HG02885 (cell line): ENCODE data around the gene SLC29A2.

Experiments used
- ATAC-seq: cut with Tn5 transposase; IDR thresholded peaks from one replicate; pipeline ENCODE4 v1.9.1; 2021; ENCODE audit warnings: mild to moderate bottlenecking; ENCODE audit not compliant: unreplicated experiment, poor library complexity

SLC29A2 gene, protein sequence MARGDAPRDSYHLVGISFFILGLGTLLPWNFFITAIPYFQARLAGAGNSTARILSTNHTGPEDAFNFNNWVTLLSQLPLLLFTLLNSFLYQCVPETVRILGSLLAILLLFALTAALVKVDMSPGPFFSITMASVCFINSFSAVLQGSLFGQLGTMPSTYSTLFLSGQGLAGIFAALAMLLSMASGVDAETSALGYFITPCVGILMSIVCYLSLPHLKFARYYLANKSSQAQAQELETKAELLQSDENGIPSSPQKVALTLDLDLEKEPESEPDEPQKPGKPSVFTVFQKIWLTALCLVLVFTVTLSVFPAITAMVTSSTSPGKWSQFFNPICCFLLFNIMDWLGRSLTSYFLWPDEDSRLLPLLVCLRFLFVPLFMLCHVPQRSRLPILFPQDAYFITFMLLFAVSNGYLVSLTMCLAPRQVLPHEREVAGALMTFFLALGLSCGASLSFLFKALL

GRCh38 chr11:66371627-66372415 is at the start of gene SLC29A2:
Gene SLC29A2 (minus strand): TSS chr11:66371760. CDS start chr11:66371591, 169 bp downstream.
- peak; percentile 65 for ATAC-seq

DNA sequence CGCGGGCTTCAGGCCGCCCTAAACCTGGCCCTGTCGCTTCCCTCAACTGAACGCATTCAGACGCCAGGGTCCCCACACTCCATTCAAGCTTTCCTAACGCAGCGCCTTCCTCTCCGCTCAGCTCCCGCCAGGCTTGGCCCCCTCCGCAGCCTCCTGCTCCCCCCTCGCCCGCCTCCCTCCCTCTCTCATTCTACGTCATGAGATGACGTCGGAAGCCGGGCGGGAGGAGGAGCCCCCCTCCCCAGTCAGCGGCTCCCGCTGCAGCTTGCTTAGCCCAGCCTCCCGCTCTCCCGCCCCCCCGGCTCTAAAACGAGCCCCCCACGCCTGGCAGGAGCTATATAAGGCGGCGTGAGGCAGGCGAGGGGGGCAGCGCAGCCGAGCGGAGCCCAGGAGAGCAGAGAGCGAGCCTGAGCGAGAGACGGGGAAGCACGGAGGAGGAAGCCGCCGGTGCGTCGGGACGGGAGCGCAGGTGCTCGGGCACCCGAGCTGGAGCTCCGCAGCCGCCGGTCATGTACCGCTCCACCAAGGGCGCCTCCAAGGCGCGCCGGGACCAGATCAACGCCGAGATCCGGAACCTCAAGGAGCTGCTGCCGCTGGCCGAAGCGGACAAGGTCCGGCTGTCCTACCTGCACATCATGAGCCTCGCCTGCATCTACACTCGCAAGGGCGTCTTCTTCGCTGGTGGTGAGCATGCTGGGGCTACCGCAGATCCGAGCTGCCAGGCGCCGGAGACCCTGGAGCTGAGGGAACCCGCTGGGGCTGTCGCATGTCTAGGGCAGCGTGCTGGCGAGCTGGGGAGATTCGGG is 49.3 kb upstream of the SLC29A2 start, which contains the start of gene NPAS4:
NPAS4 (plus strand) TSS at position 365 of the 806 bp plus-strand sequence; CDS start at position 510, 145 bp downstream.
- ATAC-seq: no peak

DNA sequence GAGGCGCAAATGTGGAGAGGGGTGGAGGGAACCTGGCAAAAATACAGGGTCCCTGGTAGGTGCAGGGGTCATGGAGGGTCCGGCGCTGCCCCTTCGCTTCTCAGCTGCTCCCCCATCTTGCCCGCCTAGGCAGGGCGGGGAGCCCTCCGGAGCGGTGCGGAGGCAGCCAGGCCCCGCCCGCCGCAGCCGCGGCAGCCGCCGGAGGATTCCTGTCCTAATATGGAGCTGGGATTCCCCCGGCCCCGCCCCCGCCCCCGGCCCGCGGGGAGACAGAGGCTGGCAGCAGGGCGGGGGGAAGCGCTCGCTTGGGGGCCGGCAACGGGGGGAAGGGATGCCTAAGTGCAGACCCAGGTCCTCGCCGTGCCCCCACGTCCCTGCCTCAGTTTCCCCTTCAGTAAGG is 48.3 kb upstream of the SLC29A2 start:
- ATAC-seq: no peak

- ATAC-seq: no peak
These were observed 47.4 kb upstream of the SLC29A2 start for GRCh38 chr11:66418986-66419308.

DNA sequence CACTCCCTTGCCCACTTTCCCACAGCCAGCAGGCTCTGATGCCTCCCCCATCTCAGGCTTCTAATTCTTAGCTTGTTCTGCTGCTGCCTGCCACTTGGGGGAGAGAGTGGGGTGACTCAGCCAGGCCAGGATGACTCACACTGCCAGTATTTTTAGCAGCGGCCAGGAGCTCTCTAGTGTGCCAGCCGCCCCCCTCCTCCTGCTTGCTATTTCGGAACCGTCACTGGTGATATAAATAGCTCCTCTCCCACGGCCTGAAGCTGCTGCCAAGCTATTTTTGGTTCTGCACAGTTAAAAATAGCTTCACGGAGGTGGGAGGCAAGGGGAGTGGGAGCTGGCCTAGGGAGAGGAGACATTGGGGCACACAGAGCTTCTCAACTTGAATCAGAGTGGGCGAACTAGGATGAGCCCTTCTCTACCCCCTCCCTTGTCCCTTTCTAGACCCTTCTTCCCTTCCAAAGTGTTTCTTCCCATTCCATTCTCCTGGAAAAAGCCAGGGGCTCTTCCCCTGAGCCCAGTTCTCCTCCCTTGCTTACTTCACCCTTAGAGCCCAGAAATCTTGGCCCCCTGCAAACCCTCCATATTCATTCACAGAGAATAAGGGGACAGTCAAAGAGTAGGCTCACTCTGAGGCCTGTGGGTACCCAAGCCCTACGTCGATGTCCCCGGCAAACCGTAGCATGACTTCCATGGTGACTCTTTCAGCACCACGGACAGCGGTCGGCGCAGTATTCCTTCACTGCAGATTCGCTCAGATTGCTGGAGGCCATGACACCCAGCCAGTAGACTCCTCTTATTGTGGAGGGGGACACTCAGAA is 46.8 kb upstream of the SLC29A2 start:
- ATAC-seq: no peak

DNA sequence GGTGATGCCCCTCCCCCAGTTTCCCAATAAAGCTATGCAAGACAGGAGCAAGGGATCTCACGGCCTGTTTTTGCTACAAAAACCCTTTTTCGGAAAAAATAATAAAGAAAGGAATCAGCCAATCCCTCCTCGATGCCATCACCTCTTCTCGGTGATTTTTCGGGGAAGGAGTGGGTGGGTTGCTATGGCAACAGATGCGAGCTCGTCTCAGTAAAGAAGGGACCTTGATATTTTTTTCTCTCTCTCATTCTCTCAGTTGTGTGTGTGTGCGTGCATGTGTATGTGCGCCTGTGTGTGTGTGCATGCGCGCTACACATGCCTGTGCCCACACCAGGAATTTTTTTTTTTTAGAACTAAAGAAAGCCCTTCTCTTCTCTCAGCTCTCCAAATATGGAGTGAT is 45.4 kb upstream of the SLC29A2 start:
- ATAC-seq: no peak

GRCh38 chr11:66415423-66415822 is 43.9 kb upstream of the SLC29A2 start:
- ATAC-seq: no peak

DNA sequence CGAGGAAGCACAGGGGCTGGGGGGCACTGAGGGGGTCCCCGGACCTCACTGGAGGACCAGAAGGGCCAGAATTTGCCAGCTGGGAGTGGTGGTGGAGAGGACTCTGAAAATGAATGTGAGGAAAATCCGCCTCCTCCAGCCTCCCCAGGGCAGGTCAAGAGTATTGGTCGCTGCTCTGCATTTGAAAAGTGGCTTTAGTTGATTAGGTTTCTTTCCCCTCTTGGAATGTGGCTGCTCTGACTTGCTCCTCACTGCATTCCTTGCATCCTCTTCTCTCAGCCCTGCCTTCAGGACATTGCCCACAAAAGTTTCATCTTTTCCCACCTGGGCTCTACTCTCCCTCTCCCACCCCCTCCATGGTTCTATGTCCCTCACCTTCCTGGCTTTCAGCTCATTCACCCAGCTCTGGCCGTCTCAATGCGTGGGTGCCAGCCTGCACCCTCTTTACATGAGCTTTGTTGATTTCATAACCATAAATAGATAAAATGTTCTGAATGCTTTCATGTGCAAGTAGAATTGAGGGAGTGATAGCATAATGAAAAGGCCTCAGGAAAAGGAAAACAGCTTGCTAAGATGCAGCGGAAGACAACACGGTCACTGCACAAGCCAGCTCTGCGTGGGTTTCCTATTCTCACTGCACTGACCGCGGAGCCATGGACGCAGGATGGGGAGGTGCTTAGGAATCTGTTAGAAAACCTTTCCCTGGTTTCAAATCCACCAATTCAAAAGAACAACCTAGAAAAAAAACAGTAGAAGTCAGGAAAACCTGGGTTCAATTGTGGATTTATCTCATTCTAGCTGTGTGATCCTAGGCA is 42.8 kb upstream of the SLC29A2 start:
- ATAC-seq: no peak

DNA sequence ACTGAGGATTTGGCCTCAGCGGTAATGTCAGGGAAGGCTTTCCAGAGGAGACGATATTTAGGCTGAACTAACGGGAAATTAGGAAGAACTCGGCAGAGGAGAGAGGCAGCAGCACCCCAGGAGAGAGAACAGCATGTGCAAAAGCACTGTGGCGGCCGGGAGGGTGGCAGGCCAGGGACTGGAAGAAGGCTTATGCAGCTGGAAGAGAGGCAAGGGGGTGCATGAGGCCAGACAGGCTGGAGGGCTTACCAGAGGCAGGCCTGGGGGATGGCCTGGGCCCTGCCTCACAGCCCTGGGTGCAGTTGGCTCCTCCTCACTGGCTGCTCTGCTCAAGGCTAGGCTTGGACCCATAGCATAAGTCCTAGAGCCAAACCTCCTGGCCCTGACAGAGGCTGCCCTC is 41.6 kb upstream of the SLC29A2 start:
- no peak for ATAC-seq

GRCh38 chr11:66412110-66412509 is 40.5 kb upstream of the SLC29A2 start:
- ATAC-seq: no peak

DNA sequence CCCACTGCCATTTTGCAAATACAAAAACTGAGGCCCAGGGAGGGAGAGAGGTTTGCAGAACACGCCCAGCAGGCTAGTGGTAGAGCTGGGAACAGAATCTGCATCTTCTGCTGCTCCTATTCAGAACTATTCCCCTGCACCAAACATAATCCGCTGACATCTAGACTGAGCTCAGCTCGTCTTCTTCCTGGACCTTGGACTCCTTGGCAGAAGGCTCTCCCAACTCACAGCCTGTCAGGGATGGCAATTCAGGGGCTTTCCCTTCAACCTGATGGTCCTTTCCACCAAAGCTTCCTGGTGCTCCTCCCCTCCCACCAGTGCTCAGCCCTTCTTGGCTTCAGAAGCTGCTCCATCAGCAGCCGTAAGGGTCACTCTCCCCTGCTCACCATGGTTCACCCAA is 39.8 kb upstream of the SLC29A2 start:
- ATAC-seq: no peak

DNA sequence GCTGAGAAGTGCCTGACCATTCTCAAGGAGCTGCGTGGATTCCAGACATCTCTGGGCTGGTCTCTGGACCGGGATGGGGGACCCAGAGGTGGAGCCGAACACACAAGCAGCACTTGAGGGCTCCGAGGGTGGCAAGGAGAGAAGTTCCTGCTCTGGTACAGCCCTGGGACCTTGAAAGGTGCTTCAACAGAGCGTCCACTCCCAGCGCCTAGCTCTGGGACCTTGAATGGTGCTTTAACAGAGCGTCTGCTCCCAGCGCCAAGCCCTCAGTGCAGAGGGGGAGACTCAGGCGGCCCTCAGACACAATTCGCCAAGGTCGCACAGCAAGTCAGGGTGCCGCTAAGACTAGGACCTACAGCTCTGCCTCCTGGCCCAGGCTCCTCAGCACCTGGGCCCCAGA is 38.6 kb upstream of the SLC29A2 start:
- ATAC-seq: no peak

DNA sequence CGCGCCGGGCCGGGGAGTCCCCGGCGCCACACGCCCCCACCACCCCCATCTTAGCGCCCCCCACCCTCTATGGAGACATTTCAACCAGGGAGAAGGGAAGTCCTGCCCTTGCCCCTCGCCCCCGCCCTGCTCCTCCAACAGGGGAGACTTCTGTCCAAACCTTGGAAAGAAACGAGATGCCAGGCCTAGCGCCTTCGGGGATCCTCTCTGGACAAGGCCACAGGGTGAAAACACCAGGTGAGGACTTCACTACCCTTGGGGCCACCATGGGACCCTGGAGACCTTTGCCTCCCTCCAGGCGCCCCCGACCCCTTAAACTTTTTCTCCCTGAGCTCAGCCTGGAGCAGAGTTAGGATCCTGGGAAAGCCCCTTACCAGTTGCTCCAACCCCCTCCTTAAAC is 37.7 kb upstream of the SLC29A2 start:
- ATAC-seq: no peak

GRCh38 chr11:66408488-66409214 is 37.1 kb upstream of the SLC29A2 start:
- ATAC-seq: peak; percentile 74

DNA sequence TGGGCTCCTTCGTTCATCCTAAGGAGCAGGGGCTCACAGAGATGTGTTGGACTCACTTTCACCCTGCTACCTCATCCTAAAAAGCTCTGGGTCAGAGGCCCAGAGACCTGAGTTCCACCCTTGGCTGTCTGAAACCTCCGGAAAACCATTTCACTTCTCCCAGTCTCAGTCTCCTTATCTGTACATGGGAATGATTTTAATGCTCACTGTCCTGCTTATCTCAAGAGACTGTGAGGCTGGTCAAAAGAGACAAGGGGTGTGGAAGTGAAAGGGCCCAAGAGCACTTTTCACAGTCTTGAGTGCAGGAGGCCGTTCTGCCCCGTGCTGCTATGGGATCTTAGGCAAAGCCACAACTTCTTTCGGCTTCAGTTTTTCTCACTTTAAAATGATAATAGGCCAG is 36.1 kb upstream of the SLC29A2 start:
- ATAC-seq: no peak

- no peak for ATAC-seq
These were observed 22.4 kb upstream of the SLC29A2 start for GRCh38 chr11:66393954-66394353.

- ATAC-seq: no peak
These were observed 19.8 kb upstream of the SLC29A2 start for GRCh38 chr11:66391322-66391721.

DNA sequence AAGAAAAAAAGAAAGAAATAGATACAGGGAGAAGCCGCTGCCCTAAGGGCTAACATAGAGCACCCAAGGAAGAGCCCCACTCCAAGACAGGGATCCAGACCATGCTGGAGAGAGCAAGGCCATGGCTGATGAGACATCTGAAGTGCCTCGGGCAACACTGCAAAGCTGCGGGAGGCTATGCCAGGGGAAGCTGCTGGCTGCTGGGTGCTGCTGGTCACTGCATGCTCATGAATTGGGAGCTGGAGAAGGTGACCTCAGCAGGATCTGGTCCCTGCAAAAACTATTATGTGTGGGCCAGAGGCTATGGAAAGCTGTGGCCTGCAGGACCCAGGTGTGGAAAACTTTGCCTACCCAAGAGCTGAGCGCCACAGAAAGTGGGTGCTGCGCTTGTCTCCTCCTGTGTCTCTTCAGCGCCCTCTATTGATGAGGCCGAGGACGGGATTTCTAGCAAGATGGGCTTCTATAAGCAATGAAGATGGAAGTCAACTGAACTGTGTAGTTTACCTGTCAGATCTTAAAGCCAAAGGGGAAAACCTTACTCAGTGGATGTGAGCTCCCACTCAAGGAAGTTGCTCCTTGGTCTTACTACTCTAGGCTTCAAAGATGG is 17.3 kb upstream of the SLC29A2 start:
- no peak for ATAC-seq
